CD4-positive, alpha-beta memory T cell (primary cell): ENCODE results near the gene ITPR3. TPM values are rescaled to one million over a fixed set of nuclear protein-coding genes. Genes with fewer than 3 reads are reported as not detected.

Experiments used
- CTCF ChIA-PET: fragments of 350-600 bp; sonication (Branson Sonifier 250); formaldehyde crosslinking; loops from one replicate; lab custom pipeline; 2021; ENCODE audit warnings: inconsistent platforms; ENCODE audit not compliant: partially characterized antibody; lab: Charles Lee
- POLR2A ChIA-PET: fragments of 350-600 bp; sonication (Branson Sonifier 250); formaldehyde crosslinking; loops from one replicate; lab custom pipeline; 2021; ENCODE audit not compliant: partially characterized antibody; lab: Charles Lee
- DNase-seq, 5 donors: peaks; one replicate each; pipeline versions ENCODE4 v3.0.0 to v3.0.0-alpha.2; 2020 to 2022; ENCODE audit warnings: mixed read lengths in 1 of 5
- H3K27ac ChIP-seq: one replicate; pipeline ENCODE4 v1.7.0; 2013; ENCODE audit warnings: low read depth, low read length
- H3K27me3 ChIP-seq: 2 replicates; pipeline ENCODE4 v1.7.0; 2013; ENCODE audit warnings: mild to moderate bottlenecking, low read length, moderate library complexity; ENCODE audit not compliant: insufficient read depth
- H3K36me3 ChIP-seq: 2 replicates; pipeline ENCODE4 v1.7.0; 2013; ENCODE audit warnings: mild to moderate bottlenecking, low read length, moderate library complexity; ENCODE audit not compliant: insufficient read depth
- H3K4me1 ChIP-seq: 2 replicates; pipeline ENCODE4 v1.7.0; 2013; ENCODE audit warnings: mild to moderate bottlenecking, low read length, moderate library complexity; ENCODE audit not compliant: insufficient read depth
- H3K4me3 ChIP-seq, 2 donors: one replicate each; pipeline ENCODE4 v1.7.0; 2013; ENCODE audit warnings: low read length in 2 of 2, mild to moderate bottlenecking in 1 of 2
- H3K9me3 ChIP-seq, 2 donors: one replicate each; pipeline ENCODE4 v1.7.0; 2013; ENCODE audit warnings: low read length in 2 of 2, control low read depth in 1 of 2; ENCODE audit not compliant: control insufficient read depth in 1 of 2
- H3K27ac Mint-ChIP-seq, 7 donors: one replicate each; pipeline ENCODE4 v1.8.0; 2020 to 2021; ENCODE audit warnings: mixed read lengths in 7 of 7, mild to moderate bottlenecking in 6 of 7, inconsistent platforms in 3 of 7, moderate library complexity in 3 of 7
- H3K27me3 Mint-ChIP-seq, 2 donors: one replicate each; pipeline ENCODE4 v1.8.0; 2020 to 2021; ENCODE audit warnings: mixed read lengths in 2 of 2
- H3K36me3 Mint-ChIP-seq, 2 donors: one replicate each; pipeline ENCODE4 v1.8.0; 2020 to 2021; ENCODE audit warnings: mixed read lengths in 2 of 2, inconsistent platforms in 1 of 2, mild to moderate bottlenecking in 1 of 2
- H3K4me1 Mint-ChIP-seq, 4 donors: one replicate each; pipeline ENCODE4 v1.8.0; 2020 to 2021; ENCODE audit warnings: mixed read lengths in 4 of 4, mild to moderate bottlenecking in 1 of 4
- H3K4me3 Mint-ChIP-seq, 8 donors: one replicate each; pipeline ENCODE4 v1.8.0; 2020 to 2021; ENCODE audit warnings: mixed read lengths in 8 of 8, mild to moderate bottlenecking in 7 of 8, moderate library complexity in 6 of 8, inconsistent platforms in 3 of 8
- H3K9me3 Mint-ChIP-seq, 8 donors: one replicate each; pipeline ENCODE4 v1.8.0; 2020 to 2021; ENCODE audit warnings: mixed read lengths in 8 of 8, mild to moderate bottlenecking in 5 of 8, inconsistent platforms in 3 of 8, moderate library complexity in 1 of 8
- intact Hi-C: fragments of 100-400 bp; cut with micrococcal nuclease; formaldehyde crosslinking; loops from one replicate; pipeline ENCODE4 v1.15.1; 2023
- polyA plus RNA-seq, 2 donors: library from polyadenylated mRNA; unstranded; fragments of 300-500 nt; fragmentation: Illumina TruSeq; gene quantifications; one replicate each; pipeline ENCODE4 v1.2.3, GENCODE V29; 2021
- total RNA-seq, 2 experiments: library from RNA; stranded (reverse); gene quantifications; one replicate each; pipeline ENCODE4 v1.2.3, GENCODE V29; 2021

The ITPR3 gene
- total and polyA plus RNA-seq, 4 experiments from 2014 or later: 0.55 to 72.4 (median 39.7) TPM

- intact Hi-C loops: loop anchor here (5.0 to 10.0 kb wide), 3 partner anchors 255 to 528 kb away; partner anchors contain the start of genes CUTA, HMGA1, PHF1 and ZBTB9
- H3K4me3 Mint-ChIP-seq: peak overlapping the region in 6 of 8 donors; percentile 5 to 99 (median 52)
- peaks cover 23 to 41% (median 29%) of the 10 kb centered on the region in 4 donors for H3K4me1 Mint-ChIP-seq
- H3K9me3 ChIP-seq: no peaks in the 10 kb centered on the region
- CTCF ChIA-PET: interaction anchor here (0.9 to 2.6 kb wide), 5 partner anchors 9 to 124 kb away, joined by 4 to 21 read pairs (median 7); no protein-coding TSS in a partner anchor
- H3K27ac Mint-ChIP-seq: peak overlapping the region in 6 of 7 donors; percentile 12 to 98 (median 74)
- DNase-seq: no peak
- H3K36me3 Mint-ChIP-seq: peaks cover 4 to 26% of the 10 kb centered on the region in 2 donors
- no peak overlapping the region for H3K4me3 ChIP-seq
- POLR2A ChIA-PET: interaction anchor here (1.4 kb wide), 1 partner anchor 9 kb away, joined by 5 read pairs; no protein-coding TSS in a partner anchor
- peaks cover 22% of the 10 kb centered on the region for H3K4me1 ChIP-seq
- H3K27me3 Mint-ChIP-seq: no peaks in the 10 kb centered on the region
- H3K27ac ChIP-seq: no peak overlapping the region
- peaks cover 11% of the 10 kb centered on the region for H3K36me3 ChIP-seq
- no peaks in the 10 kb centered on the region for H3K27me3 ChIP-seq
- no peaks in the 10 kb centered on the region for H3K9me3 Mint-ChIP-seq
Observed at GRCh38 chr6:33709605-33710295, 88.6 kb downstream of the ITPR3 start.

DNA sequence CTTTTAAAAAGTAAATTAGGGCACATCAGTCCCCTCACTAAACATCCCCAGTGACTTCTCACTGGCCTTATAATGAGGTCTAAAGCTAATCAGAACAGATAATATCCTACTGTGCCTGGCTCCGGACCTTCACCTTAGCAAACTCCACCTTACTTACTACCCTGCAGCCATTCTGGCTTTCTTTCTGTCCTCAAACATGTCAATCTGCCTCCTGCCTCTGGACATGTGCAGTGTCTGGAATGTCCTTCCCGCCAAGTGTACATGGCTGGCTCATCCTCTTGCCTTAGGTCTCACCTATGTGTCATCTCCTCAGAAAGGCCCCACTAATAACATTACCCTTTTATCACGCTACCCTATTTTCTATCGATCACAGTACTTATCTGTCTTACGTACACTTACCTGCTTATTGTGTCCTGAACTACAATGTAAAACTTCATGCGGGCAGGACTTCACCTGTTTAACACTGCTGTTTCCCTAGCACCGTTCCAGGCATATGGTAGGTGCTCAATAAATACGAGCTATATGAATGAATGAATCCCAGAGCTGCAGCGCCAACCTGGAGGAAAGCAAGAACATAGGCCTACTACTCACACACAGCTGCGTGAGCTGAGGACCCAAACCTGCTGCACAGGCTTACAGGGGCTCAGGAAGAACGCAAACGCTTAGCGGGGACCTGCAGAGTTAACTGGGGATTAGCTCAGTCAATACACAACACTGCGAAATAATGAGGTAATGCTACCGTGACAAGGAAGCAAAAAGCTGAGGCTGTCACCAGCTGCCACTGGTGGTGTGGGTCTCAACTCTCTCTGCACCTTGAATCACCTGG is 89.4 kb downstream of the ITPR3 start:
- Histone ChIP-seq H3K27me3 (no peaks in the 10 kb centered on the region), H3K36me3 (peaks cover 11% of the 10 kb centered on the region), H3K4me1 (peaks cover 22% of the 10 kb centered on the region), H3K9me3 (no peaks in the 10 kb centered on the region), H3K27ac (peak overlapping the region; percentile 84), H3K4me3 (peak overlapping the region; percentile 58 to 89)
- ChIA-PET CTCF (interaction anchor here (0.6 to 2.6 kb wide), 20 partner anchors 8 to 726 kb away, joined by 3 to 21 read pairs (median 6); no protein-coding TSS in a partner anchor), POLR2A (interaction anchor here (0.6 to 2.1 kb wide), 16 partner anchors 8 to 472 kb away, joined by 3 to 26 read pairs (median 6); partner anchors contain the start of genes BAK1 and ITPR3)
- peak overlapping the region; percentile 93 to 99 (median 98) for H3K27ac Mint-ChIP-seq
- no peaks in the 10 kb centered on the region for H3K27me3 Mint-ChIP-seq
- no peaks in the 10 kb centered on the region for H3K9me3 Mint-ChIP-seq
- intact Hi-C loops: loop anchor here (1.0 to 10.0 kb wide), 8 partner anchors 14 to 527 kb away; partner anchors contain the start of genes CUTA, HMGA1, ITPR3 and LEMD2
- H3K4me3 Mint-ChIP-seq: peak overlapping the region; percentile 96 to 99 (median 98)
- DNase-seq: no peak
- peaks cover 4 to 26% of the 10 kb centered on the region in 2 donors for H3K36me3 Mint-ChIP-seq
- H3K4me1 Mint-ChIP-seq: peaks cover 23 to 38% (median 29%) of the 10 kb centered on the region in 4 donors

GRCh38 chr6:33711140-33712129 is 90.3 kb downstream of the ITPR3 start, which contains the start of gene UQCC2:
Gene UQCC2 (minus strand): TSS chr6:33711700. CDS start chr6:33711686, 14 bp downstream.
- no peaks in the 10 kb centered on the region for H3K9me3 ChIP-seq
- peak within 1 kb of the TSS; percentile 84 for H3K27ac ChIP-seq
- POLR2A ChIA-PET: interaction anchor here (0.6 to 2.1 kb wide), 21 partner anchors 9 to 512 kb away, joined by 3 to 26 read pairs (median 4); partner anchors contain the start of genes BAK1 and ITPR3
- peaks cover 4 to 22% of the 10 kb centered on the region in 2 donors for H3K36me3 Mint-ChIP-seq
- no peaks in the 10 kb centered on the region for H3K9me3 Mint-ChIP-seq
- H3K4me1 ChIP-seq: peaks cover 22% of the 10 kb centered on the region
- DNase-seq: peak; percentile 96 to 97 (median 96)
- H3K27me3 ChIP-seq: no peaks in the 10 kb centered on the region
- CTCF ChIA-PET: interaction anchor here (0.5 to 2.6 kb wide), 36 partner anchors 9 to 962 kb away, joined by 3 to 21 read pairs (median 4); partner anchors contain the start of gene BAK1
- peak within 1 kb of the TSS; percentile 96 to 99 (median 98) for H3K4me3 Mint-ChIP-seq
- H3K36me3 ChIP-seq: peaks cover 11% of the 10 kb centered on the region
- H3K4me1 Mint-ChIP-seq: peaks cover 20 to 32% (median 27%) of the 10 kb centered on the region in 4 donors
- H3K27me3 Mint-ChIP-seq: no peaks in the 10 kb centered on the region
- H3K4me3 ChIP-seq: peak within 1 kb of the TSS; percentile 58 to 89
- H3K27ac Mint-ChIP-seq: peak within 1 kb of the TSS; percentile 93 to 99 (median 98)
- intact Hi-C loops: loop anchor here (1.0 to 10.0 kb wide), 8 partner anchors 15 to 526 kb away; partner anchors contain the start of genes CUTA, HMGA1, ITPR3 and LEMD2

- no peak overlapping the region for H3K27ac ChIP-seq
- no peak overlapping the region for H3K4me3 ChIP-seq
- Mint-ChIP-seq H3K27ac (no peak overlapping the region), H3K4me1 (peaks cover 20 to 30% (median 27%) of the 10 kb centered on the region in 4 donors), H3K4me3 (peak overlapping the region in 2 of 8 donors; percentile 8 to 49), H3K27me3 (no peaks in the 10 kb centered on the region), H3K9me3 (no peaks in the 10 kb centered on the region), H3K36me3 (peaks cover 4 to 14% of the 10 kb centered on the region in 2 donors)
- POLR2A ChIA-PET: no interaction called here
- H3K4me1 ChIP-seq: peaks cover 22% of the 10 kb centered on the region
- H3K27me3 ChIP-seq: no peaks in the 10 kb centered on the region
- no peak for DNase-seq
- CTCF ChIA-PET: interaction anchor here (1.1 to 2.9 kb wide), 6 partner anchors 10 to 128 kb away, joined by 3 to 10 read pairs (median 4); no protein-coding TSS in a partner anchor
- H3K36me3 ChIP-seq: peaks cover 11% of the 10 kb centered on the region
- no peaks in the 10 kb centered on the region for H3K9me3 ChIP-seq
- intact Hi-C loops: loop anchor here (5.0 to 10.0 kb wide), 3 partner anchors 258 to 524 kb away; partner anchors contain the start of genes CUTA, HMGA1, PHF1 and ZBTB9
Observed at GRCh38 chr6:33712914-33713313, 91.8 kb downstream of the ITPR3 start.

DNA sequence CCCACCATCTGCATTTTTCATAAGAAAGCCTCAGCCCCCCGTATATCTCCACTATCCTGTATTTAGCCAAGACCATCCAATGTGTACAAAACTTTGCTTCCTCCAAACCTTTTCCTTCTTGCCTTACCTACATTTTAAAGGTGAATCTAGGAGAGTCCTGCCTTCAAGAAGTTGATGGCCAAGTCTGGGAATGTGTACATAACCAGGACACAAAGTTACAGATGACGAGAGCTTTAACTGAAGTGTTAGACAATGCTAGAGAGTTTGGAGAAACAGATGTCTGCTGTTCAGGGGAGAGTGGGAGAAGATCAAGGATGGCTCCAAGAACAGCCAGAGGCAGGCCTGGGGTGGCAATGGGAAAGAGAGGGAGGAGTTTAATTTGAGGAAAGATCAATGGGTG is 92.7 kb downstream of the ITPR3 start:
- Histone ChIP-seq H3K27ac (no peak overlapping the region), H3K9me3 (no peaks in the 10 kb centered on the region), H3K4me3 (no peak overlapping the region), H3K27me3 (no peaks in the 10 kb centered on the region), H3K4me1 (peaks cover 22% of the 10 kb centered on the region), H3K36me3 (peaks cover 5% of the 10 kb centered on the region)
- H3K36me3 Mint-ChIP-seq: peaks cover 4 to 12% of the 10 kb centered on the region in 2 donors
- H3K27me3 Mint-ChIP-seq: no peaks in the 10 kb centered on the region
- peaks cover 20 to 30% (median 23%) of the 10 kb centered on the region in 4 donors for H3K4me1 Mint-ChIP-seq
- ChIA-PET POLR2A (no interaction called here), CTCF (interaction anchor here (1.3 to 2.9 kb wide), 5 partner anchors 9 to 129 kb away, joined by 3 to 10 read pairs (median 5); no protein-coding TSS in a partner anchor)
- H3K4me3 Mint-ChIP-seq: no peak overlapping the region
- no peaks in the 10 kb centered on the region for H3K9me3 Mint-ChIP-seq
- no peak overlapping the region for H3K27ac Mint-ChIP-seq
- intact Hi-C loops: loop anchor here (5.0 to 10.0 kb wide), 3 partner anchors 259 to 524 kb away; partner anchors contain the start of genes CUTA, HMGA1, PHF1 and ZBTB9
- DNase-seq: no peak
